IPS-18c (cell line): Measurements from ENCODE around the gene NPAS3.

ENCODE experiments used
- H3K4me3 ChIP-seq: 2 replicates; pipeline ENCODE4 v1.7.0; 2013; ENCODE audit warnings: low read depth, mild to moderate bottlenecking, low read length, moderate library complexity; ENCODE audit not compliant: insufficient read depth
- H3K9me3 ChIP-seq: one replicate; pipeline ENCODE4 v1.6.1; 2013; ENCODE audit warnings: mild to moderate bottlenecking, low read length, moderate library complexity; ENCODE audit not compliant: control insufficient read depth, insufficient read depth

The NPAS3 gene

DNA sequence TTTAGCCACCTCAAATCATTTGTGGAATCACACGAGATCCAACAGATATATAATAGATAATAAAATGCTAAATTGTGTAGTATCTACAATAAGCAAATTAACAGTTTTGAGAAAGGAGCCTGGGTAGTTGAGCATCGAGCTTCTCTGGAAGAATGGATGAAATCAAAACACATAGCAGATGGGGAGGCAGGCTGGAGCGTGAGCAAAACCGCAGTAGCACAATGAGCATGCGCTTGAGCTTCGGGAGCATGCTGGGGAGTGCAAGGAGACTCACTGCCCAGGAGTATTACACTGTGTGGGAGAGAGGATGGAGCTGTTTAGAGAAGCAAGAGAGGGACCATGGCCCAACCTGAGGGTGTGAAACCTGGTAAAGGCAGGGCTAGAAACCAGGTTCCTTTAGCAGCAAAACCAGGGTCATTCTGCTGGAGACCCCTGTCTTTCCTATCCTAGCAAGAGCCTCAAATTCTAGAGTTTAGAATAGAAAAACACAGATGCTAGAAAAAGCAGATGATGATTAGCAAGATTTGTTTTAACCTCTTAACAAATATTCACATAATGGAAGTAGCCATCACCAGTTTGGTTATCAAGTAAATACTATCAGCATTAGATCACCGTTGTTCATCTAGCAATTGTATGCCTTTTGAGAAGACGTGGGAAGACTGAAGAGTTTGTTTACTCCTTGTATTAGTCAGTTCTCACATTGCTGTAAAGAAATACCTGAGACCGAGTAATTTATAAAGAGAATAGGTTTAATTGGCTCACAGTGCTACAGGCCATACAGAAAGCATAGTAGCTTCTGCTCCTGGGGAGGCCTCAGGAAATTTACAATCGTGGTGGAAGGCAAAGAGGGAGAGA lies 527.4 kb downstream of the NPAS3 start:
- Histone ChIP-seq H3K9me3 (no peaks in the 10 kb centered on the region), H3K4me3 (no peak overlapping the region)

DNA sequence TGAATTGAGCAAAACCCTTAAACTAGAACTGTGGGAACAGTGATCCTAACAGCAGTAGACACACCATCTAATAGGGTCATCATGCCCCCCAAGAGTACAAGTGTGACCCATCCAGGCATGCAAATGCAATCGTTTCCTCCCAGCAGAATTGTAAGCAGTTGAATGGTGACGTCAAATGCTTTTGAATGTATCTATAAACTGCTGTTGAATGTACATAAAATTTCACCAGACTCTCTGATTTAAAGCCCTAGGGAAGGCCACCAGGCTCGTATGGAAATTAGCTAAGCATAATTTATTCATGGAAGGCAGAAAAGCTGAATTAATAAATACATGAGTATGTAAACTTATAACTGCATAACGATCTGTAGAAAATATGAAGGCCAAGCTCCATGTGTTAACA lies 529.3 kb downstream of the NPAS3 start:
- Histone ChIP-seq H3K9me3 (no peaks in the 10 kb centered on the region), H3K4me3 (no peak overlapping the region)

DNA sequence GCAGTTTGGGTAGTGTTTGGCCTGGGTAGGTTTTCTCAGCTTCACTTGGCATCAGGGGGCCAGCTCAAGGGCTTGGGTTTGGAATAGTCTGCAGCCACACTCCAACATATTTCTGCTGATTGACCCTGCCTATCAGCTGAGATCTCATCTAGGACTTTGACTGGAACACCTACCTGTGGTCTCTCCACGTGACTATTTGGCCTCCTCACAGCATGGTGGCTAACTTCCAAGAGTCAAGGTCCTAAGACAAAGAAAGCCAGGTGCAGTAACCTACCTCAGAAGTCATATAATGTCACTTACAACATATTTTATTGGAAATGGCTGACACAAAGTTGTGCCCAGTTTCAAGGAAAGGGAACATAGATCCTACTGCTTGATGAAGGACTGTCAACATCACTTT lies 531.2 kb downstream of the NPAS3 start:
- no peaks in the 10 kb centered on the region for H3K9me3 ChIP-seq

DNA sequence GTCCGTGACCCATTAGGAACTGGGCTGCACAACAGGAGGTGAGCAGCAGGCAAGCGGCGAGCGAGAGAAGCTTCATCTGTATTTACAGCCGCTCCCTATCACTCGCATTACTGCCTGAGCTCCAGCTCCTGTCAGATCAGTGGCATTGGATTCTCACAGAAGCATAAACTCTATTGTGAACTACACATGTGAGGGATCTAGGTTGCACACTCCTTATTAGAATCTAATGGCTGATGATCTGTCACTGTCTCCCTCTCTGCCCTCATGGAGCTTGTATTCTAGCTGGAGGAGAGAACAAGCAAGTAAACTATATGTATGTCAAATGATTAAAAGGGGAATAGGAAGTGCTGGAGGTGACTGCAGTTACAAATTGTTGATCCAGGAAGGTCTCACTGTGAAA lies 533.1 kb downstream of the NPAS3 start:
- Histone ChIP-seq H3K4me3 (no peak overlapping the region), H3K9me3 (no peaks in the 10 kb centered on the region)

More for the DNA sequence above, 531.2 kb downstream of the NPAS3 start:
- no peak overlapping the region for H3K4me3 ChIP-seq

DNA sequence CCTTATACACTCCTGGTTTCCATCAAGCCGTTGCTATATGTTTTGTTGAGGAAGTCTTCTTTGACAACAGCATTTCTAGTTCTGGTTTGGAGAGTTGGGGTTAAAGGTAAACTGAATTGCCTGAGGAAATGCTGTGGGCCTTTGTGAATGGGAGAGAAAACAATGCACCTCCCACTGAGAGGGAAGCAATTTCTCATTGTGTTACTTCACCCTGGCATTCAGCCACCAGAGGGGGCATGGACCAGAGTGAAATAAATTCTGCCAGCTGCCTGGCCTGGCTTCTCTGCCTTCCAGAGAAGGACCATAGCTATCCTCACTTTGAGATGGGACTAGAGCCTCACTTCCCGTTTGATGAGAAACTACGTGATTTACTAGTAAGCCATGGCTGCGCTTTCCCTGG lies 536.9 kb downstream of the NPAS3 start:
- Histone ChIP-seq H3K4me3 (no peak overlapping the region), H3K9me3 (no peaks in the 10 kb centered on the region)

DNA sequence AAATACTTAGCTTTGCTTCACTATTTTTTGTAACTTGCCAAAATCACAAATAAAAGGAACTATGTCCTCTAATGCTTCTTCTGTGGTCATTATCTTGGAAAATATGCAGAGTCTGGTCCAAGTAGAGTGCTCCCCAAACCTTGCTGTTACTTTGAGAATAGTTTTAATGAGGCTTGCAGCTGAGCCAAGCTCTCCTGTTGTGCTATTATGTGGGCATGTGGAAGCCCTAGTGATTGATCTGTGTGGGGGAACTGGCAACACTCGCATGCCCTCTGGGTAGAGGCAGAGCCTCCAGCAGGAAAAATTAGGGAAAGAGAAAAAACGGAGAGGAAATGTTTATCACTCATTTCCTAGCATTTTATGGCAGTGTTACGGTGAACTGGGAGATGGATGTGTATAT lies 539.1 kb downstream of the NPAS3 start:
- H3K4me3 ChIP-seq: no peak overlapping the region
- H3K9me3 ChIP-seq: no peaks in the 10 kb centered on the region

- H3K9me3 ChIP-seq: no peaks in the 10 kb centered on the region
- no peak overlapping the region for H3K4me3 ChIP-seq
Measured at GRCh38 chr14:33480071-33480886, 541.6 kb downstream of the NPAS3 start.

GRCh38 chr14:33480887-33481184 lies 542.2 kb downstream of the NPAS3 start:
- no peak overlapping the region for H3K4me3 ChIP-seq

DNA sequence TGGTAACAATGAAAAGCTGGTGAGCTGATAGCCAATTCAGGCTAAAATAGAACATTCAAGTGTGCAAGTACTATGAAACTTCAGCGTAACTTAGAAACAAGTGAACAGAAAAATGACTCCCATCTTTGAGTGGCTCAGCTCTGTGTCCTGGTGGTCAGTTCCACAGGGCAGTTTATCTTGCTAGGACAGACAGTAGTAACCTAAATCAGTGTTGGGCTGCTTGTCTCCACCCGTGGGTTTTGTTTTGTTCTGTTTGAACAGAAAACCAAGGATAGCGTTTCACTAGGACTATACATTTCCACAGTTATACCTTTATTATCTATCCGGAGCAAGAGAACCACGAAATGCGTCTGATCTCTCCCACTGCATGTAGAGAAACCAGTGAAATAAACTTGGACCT lies 544.4 kb downstream of the NPAS3 start:
- no peak overlapping the region for H3K4me3 ChIP-seq
- no peaks in the 10 kb centered on the region for H3K9me3 ChIP-seq

More at GRCh38 chr14:33480887-33481184, 542.2 kb downstream of the NPAS3 start:
- H3K9me3 ChIP-seq: no peaks in the 10 kb centered on the region

DNA sequence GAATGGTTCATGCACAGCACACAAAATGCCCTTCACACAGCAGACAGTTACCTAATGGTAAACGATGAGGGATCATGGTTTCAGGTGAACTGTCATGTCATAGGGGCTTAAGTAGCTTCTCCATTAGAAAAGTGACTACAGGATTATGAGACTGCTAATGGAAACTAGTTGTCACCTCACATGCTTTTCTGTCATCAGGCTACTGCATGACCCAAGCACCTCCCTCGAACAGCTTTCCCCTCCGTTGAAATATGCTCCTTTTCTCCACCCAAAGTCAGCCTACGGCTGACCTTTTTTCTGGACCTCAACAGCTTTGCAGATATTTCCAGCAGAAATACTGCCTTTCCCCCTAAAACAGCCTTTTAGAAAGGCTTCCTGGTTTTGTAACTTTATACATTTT lies 544.9 kb downstream of the NPAS3 start:
- Histone ChIP-seq H3K9me3 (no peaks in the 10 kb centered on the region), H3K4me3 (no peak overlapping the region)

GRCh38 chr14:33484264-33484663 lies 545.6 kb downstream of the NPAS3 start:
- H3K4me3 ChIP-seq: no peak overlapping the region
- no peaks in the 10 kb centered on the region for H3K9me3 ChIP-seq

DNA sequence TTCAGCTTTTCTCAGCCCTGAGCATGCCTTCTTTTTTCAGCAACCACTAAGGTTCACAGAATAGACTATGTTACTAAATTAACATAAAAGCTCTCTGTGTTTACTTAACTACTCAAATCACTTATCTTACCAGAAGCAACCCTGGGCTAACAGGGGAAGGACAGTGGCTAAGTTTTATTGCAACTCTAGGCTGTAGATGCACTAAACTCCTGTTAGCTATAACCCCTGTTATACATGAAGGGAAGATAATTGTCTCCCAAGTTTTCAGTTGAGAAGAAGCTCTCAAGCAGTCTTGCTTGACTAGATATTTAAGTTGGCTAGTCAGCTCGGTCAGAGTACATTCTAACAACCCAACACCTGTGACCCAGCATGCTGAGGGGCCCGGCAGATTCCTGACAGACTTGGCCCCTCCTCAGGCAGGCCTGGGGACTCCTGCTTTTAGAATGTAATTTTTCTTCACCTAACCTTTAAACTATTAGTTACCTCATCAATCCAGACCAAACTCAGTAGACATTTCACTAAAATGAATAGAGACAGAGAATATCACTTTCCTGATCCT lies 547.7 kb downstream of the NPAS3 start:
- no peak overlapping the region for H3K4me3 ChIP-seq
- no peaks in the 10 kb centered on the region for H3K9me3 ChIP-seq

- H3K9me3 ChIP-seq: no peaks in the 10 kb centered on the region
- H3K4me3 ChIP-seq: no peak overlapping the region
Measured at GRCh38 chr14:33488582-33488981, 549.9 kb downstream of the NPAS3 start.

DNA sequence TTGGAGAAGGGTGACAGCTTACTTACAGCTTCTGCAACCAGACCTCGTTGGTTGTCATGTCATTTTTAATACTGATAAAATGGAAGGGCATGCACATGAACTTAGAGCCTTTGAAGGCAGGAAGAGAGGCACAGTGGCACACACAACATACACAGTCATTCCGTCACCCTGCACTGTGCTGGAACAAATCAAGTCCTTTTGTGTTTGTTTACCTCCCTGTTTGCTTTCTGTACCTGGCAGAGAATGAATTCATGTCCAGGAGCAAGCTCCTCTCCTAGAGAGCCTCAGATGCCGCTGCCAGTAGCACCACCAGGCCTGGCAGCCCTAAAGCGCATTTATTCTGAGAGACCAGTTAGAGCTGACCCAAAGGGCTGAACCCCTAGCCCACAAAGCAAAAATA lies 551.9 kb downstream of the NPAS3 start:
- Histone ChIP-seq H3K9me3 (no peaks in the 10 kb centered on the region), H3K4me3 (no peak overlapping the region)

DNA sequence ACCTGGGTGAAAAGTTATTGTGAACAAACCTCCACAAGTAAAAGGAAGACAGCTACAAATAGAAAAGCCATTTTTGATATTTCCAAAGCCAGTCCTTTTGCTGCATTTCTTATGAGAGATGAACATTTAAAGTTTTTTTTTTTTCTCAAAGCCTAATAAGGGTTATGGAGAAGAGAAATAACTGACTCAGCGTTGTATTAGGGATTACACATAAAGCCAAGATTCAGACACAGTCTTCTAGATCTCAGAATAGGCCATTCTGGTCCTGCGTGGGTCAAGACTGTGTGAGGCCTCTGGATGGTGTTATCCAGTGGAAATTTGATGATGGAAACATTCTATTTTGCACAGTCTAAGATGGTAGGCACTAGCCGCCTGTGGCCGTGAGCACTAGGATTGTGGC lies 552.4 kb downstream of the NPAS3 start:
- Histone ChIP-seq H3K4me3 (no peak overlapping the region), H3K9me3 (no peaks in the 10 kb centered on the region)

- H3K4me3 ChIP-seq: no peak overlapping the region
- no peaks in the 10 kb centered on the region for H3K9me3 ChIP-seq
Measured at GRCh38 chr14:33492491-33492890, 553.8 kb downstream of the NPAS3 start.

DNA sequence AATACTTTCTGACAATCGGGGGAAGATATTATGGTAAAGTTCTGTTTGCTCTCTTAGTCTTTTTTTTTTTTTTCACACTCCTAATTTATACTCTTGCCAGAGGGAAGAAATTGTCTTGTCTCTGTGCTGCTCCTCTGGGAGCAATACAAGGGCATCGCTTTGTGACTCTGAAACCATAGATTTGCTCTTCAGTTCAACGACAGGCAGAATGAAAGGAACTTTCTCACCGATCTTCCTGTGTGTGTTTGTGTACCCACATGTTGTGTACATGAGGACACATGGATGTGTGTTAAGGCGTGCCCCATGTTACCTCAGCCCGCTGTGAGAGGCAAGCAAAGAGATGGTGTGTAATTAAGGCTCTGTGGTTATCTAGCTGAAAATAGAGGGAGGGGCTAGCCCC lies 554.6 kb downstream of the NPAS3 start:
- H3K4me3 ChIP-seq: no peak overlapping the region
- no peaks in the 10 kb centered on the region for H3K9me3 ChIP-seq

DNA sequence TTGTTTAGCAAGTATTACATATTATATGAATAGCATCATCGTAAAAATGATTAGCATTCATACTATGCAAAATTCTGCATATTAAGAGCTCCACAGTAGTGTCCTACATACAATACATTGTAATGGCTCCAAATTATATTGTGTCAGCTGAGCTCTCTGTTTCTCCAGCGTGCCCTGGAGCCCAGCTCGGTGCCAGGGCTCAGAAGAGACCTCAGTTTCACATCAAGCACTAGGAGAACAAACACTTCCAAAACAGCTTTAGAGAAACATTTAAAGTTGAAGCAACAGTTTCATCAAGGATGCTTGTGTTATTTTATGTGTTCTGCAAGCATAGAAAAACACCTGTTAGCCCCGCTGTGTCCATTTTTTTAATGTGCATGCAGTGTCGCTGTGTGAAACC lies 555.3 kb downstream of the NPAS3 start:
- Histone ChIP-seq H3K4me3 (no peak overlapping the region), H3K9me3 (no peaks in the 10 kb centered on the region)
